OCI-LY3 (cell line): Measurements from ENCODE around the gene AKAP7.

Source experiments
- H2AFZ ChIP-seq: fragments of 200-600, 300-600 bp; shearing (Covaris generic); 2 replicates; pipeline ENCODE4 v1.6.0; 2014; ENCODE audit warnings: antibody characterized with exemption, low read depth, low read length
- H3K27ac ChIP-seq: fragments of 200-600, 300-600 bp; sonication (generic); 2 replicates; pipeline ENCODE4 v1.5.1; 2014; ENCODE audit warnings: mild to moderate bottlenecking, low read length, moderate library complexity, mixed read lengths
- H3K27me3 ChIP-seq: fragments of 200-600, 300-600 bp; sonication (generic); 2 replicates; pipeline ENCODE4 v1.6.1; 2014; ENCODE audit warnings: low read depth, low read length, mixed read lengths
- H3K36me3 ChIP-seq: fragments of 200-600, 300-600 bp; sonication (generic); replicated peaks from 2 replicates; pipeline ENCODE3; 2014; ENCODE audit warnings: low read depth, low read length, mixed read lengths
- H3K4me1 ChIP-seq: fragments of 300-600, 200-600 bp; sonication (generic); 2 replicates; pipeline ENCODE4 v1.6.1; 2014; ENCODE audit warnings: low read length, mixed read lengths
- H3K4me2 ChIP-seq: fragments of 200-600, 300-600 bp; sonication (generic); 2 replicates; pipeline ENCODE4 v1.6.1; 2014; ENCODE audit warnings: low read length, mixed read lengths
- H3K4me3 ChIP-seq: fragments of 300-600, 200-600 bp; sonication (generic); 2 replicates; pipeline ENCODE4 v1.5.1; 2014; ENCODE audit warnings: antibody characterized with exemption, mild to moderate bottlenecking, low read length, moderate library complexity
- H3K79me2 ChIP-seq: fragments of 300-600, 200-600 bp; shearing (Covaris generic); 2 replicates; pipeline ENCODE4 v1.6.1; 2014; ENCODE audit warnings: mild to moderate bottlenecking, low read length, mixed read lengths
- H3K9ac ChIP-seq: fragments of 300-600, 200-600 bp; shearing (Covaris generic); 2 replicates; pipeline ENCODE4 v1.6.0; 2014; ENCODE audit warnings: mild to moderate bottlenecking, low read length, moderate library complexity
- H3K9me3 ChIP-seq: fragments of 200-600, 300-600 bp; shearing (Covaris generic); 2 replicates; pipeline ENCODE4 v1.6.1; 2014; ENCODE audit warnings: low read length, mixed read lengths; ENCODE audit not compliant: insufficient read depth
- H4K20me1 ChIP-seq: fragments of 200-600, 300-600 bp; sonication (generic); 2 replicates; pipeline ENCODE4 v1.6.1; 2016; ENCODE audit warnings: low read length, mixed read lengths; ENCODE audit not compliant: insufficient read depth
- CTCF ChIP-seq: fragments of 200-600, 300-600 bp; sonication (generic); IDR thresholded peaks from 2 replicates; pipeline ENCODE4 v1.5.1; 2014; ENCODE audit warnings: antibody characterized with exemption, low read length, low read depth
- EZH2phosphoT487 ChIP-seq: fragments of 200-600 bp; shearing (Covaris generic); IDR thresholded peaks from 2 replicates; pipeline ENCODE4 v1.6.1; 2018; ENCODE audit warnings: antibody characterized with exemption, mixed run types, low read depth

AKAP7 gene

GRCh38 chr6:131101911-131102680, 33.2 kb upstream of the AKAP7 start:
- no peak overlapping the region for H3K4me2 ChIP-seq
- H2AFZ ChIP-seq: no peak overlapping the region
- no peaks in the 10 kb centered on the region for H4K20me1 ChIP-seq
- no peaks in the 10 kb centered on the region for H3K4me1 ChIP-seq
- H3K9me3 ChIP-seq: no peaks in the 10 kb centered on the region
- no peaks in the 10 kb centered on the region for H3K36me3 ChIP-seq
- H3K9ac ChIP-seq: no peak overlapping the region
- H3K79me2 ChIP-seq: no peaks in the 10 kb centered on the region
- no peak overlapping the region for H3K27ac ChIP-seq
- no peak overlapping the region for H3K4me3 ChIP-seq
- no peaks in the 10 kb centered on the region for H3K27me3 ChIP-seq
- TF ChIP-seq EZH2phosphoT487 (no peak), CTCF (no peak)

GRCh38 chr6:131103296-131103695, 32.0 kb upstream of the AKAP7 start:
- no peaks in the 10 kb centered on the region for H3K36me3 ChIP-seq
- H3K27ac ChIP-seq: no peak overlapping the region
- H3K9ac ChIP-seq: no peak overlapping the region
- no peaks in the 10 kb centered on the region for H3K9me3 ChIP-seq
- no peak for TF ChIP-seq EZH2phosphoT487
- no peak for TF ChIP-seq CTCF
- no peaks in the 10 kb centered on the region for H3K27me3 ChIP-seq
- no peaks in the 10 kb centered on the region for H4K20me1 ChIP-seq
- no peaks in the 10 kb centered on the region for H3K79me2 ChIP-seq
- no peak overlapping the region for H3K4me2 ChIP-seq
- H3K4me1 ChIP-seq: peaks cover 5% of the 10 kb centered on the region; the same call in 1 of the 2 replicates
- no peak overlapping the region for H2AFZ ChIP-seq
- no peak overlapping the region for H3K4me3 ChIP-seq

- no peaks in the 10 kb centered on the region for H3K79me2 ChIP-seq
- no peak overlapping the region for H3K4me2 ChIP-seq
- no peak overlapping the region for H3K27ac ChIP-seq
- TF ChIP-seq CTCF (no peak), EZH2phosphoT487 (no peak)
- no peaks in the 10 kb centered on the region for H3K27me3 ChIP-seq
- H3K9me3 ChIP-seq: no peaks in the 10 kb centered on the region
- H4K20me1 ChIP-seq: no peaks in the 10 kb centered on the region
- no peak overlapping the region for H2AFZ ChIP-seq
- H3K36me3 ChIP-seq: no peaks in the 10 kb centered on the region
- H3K4me3 ChIP-seq: no peak overlapping the region
- H3K4me1 ChIP-seq: peaks cover 6% of the 10 kb centered on the region; the same call in 1 of the 2 replicates
- H3K9ac ChIP-seq: no peak overlapping the region
Measured at GRCh38 chr6:131103901-131104300, 31.4 kb upstream of the AKAP7 start.

DNA sequence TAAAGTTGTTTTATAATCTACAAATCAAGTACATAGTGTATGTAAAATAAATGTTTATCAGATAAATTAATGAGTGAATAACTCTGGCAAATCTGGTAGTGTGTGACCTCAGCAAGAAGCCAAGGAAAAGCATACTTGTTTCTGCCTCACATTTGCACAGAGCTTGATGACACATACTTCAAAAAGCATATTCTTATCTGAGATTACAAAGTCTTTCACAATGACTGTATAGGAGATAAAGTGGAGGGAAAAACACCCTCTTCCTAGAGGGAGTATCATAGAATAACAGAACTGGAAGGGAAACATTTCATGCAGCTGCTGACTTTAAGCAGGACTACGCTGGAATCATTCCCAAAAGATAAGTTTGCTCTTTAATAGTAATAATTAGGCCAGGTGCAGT, 28.1 kb upstream of the AKAP7 start:
- Histone ChIP-seq H3K4me2 (no peak overlapping the region), H3K9me3 (no peaks in the 10 kb centered on the region), H3K4me3 (no peak overlapping the region), H2AFZ (no peak overlapping the region), H3K4me1 (peaks cover 6% of the 10 kb centered on the region; the same call in 1 of the 2 replicates), H3K27ac (no peak overlapping the region), H3K36me3 (no peaks in the 10 kb centered on the region), H4K20me1 (no peaks in the 10 kb centered on the region), H3K27me3 (no peaks in the 10 kb centered on the region), H3K9ac (no peak overlapping the region), H3K79me2 (no peaks in the 10 kb centered on the region)
- TF ChIP-seq CTCF (no peak), EZH2phosphoT487 (no peak)
